ENCODE results near the gene CCDC57.

Gene CCDC57

GRCh38 chr17:82161216-82161615 lies 51.4 kb downstream of the CCDC57 start:
- Histone ChIP-seq H3K9ac (ENCODE audit: low read depth, low read length) (no peak overlapping the region), H3K9me3 (ENCODE audit: insufficient read depth, low read length, severe bottlenecking) (no peaks in the 10 kb centered on the region), H3K4me2 (ENCODE audit: insufficient read depth, low read length) (no peak overlapping the region), H3K36me3 (ENCODE audit: insufficient read depth, low read length) (peaks cover 68% of the 10 kb centered on the region), H4K20me1 (ENCODE audit: insufficient read depth, low read length) (no peaks in the 10 kb centered on the region), H2AFZ (ENCODE audit: low read depth, low read length) (no peak overlapping the region), H3K27ac (ENCODE audit: low read length) (no peak overlapping the region), H3K4me1 (ENCODE audit: insufficient read depth, low read length) (no peaks in the 10 kb centered on the region), H3K79me2 (ENCODE audit: insufficient read depth, low read length) (no peaks in the 10 kb centered on the region), H3K27me3 (ENCODE audit: insufficient read depth, low read length, poor library complexity) (no peaks in the 10 kb centered on the region), H3K4me3 (ENCODE audit: low read depth in 1 of 2, low read length in 2 of 2) (no peak overlapping the region)
- no peak for ATAC-seq (ENCODE audit: insufficient read depth, low read depth)
- DNase-seq: no peak
- TF ChIP-seq EZH2 (IDR thresholded peaks at IDR 0.05; ENCODE audit: borderline replicate concordance, low read depth, low read length, severe bottlenecking) (no peak), CTCF (IDR thresholded peaks at IDR 0.05; ENCODE audit: borderline replicate concordance, extremely low read depth, low read length, poor library complexity, severe bottlenecking) (no peak)

GRCh38 chr17:82160075-82160474 lies 52.6 kb downstream of the CCDC57 start:
- Histone ChIP-seq H3K4me3 (ENCODE audit: low read depth in 1 of 2, low read length in 2 of 2) (no peak overlapping the region), H3K27ac (ENCODE audit: low read length) (no peak overlapping the region), H2AFZ (ENCODE audit: low read depth, low read length) (no peak overlapping the region), H3K9me3 (ENCODE audit: insufficient read depth, low read length, severe bottlenecking) (no peaks in the 10 kb centered on the region), H4K20me1 (ENCODE audit: insufficient read depth, low read length) (no peaks in the 10 kb centered on the region), H3K4me2 (ENCODE audit: insufficient read depth, low read length) (no peak overlapping the region), H3K36me3 (ENCODE audit: insufficient read depth, low read length) (peaks cover 64% of the 10 kb centered on the region), H3K4me1 (ENCODE audit: insufficient read depth, low read length) (no peaks in the 10 kb centered on the region), H3K27me3 (ENCODE audit: insufficient read depth, low read length, poor library complexity) (no peaks in the 10 kb centered on the region), H3K79me2 (ENCODE audit: insufficient read depth, low read length) (no peaks in the 10 kb centered on the region), H3K9ac (ENCODE audit: low read depth, low read length) (no peak overlapping the region)
- DNase-seq (no peak), ATAC-seq (ENCODE audit: insufficient read depth, low read depth) (no peak)
- TF ChIP-seq EZH2 (IDR thresholded peaks at IDR 0.05; ENCODE audit: borderline replicate concordance, low read depth, low read length, severe bottlenecking) (no peak), CTCF (IDR thresholded peaks at IDR 0.05; ENCODE audit: borderline replicate concordance, extremely low read depth, low read length, poor library complexity, severe bottlenecking) (no peak)

- Histone ChIP-seq H3K9ac (ENCODE audit: low read depth, low read length) (no peak overlapping the region), H2AFZ (ENCODE audit: low read depth, low read length) (no peak overlapping the region), H3K27ac (ENCODE audit: low read length) (no peak overlapping the region), H4K20me1 (ENCODE audit: insufficient read depth, low read length) (no peaks in the 10 kb centered on the region), H3K79me2 (ENCODE audit: insufficient read depth, low read length) (no peaks in the 10 kb centered on the region), H3K4me3 (ENCODE audit: low read depth in 1 of 2, low read length in 2 of 2) (no peak overlapping the region), H3K4me1 (ENCODE audit: insufficient read depth, low read length) (no peaks in the 10 kb centered on the region), H3K36me3 (ENCODE audit: insufficient read depth, low read length) (peaks cover 73% of the 10 kb centered on the region), H3K27me3 (ENCODE audit: insufficient read depth, low read length, poor library complexity) (no peaks in the 10 kb centered on the region), H3K9me3 (ENCODE audit: insufficient read depth, low read length, severe bottlenecking) (no peaks in the 10 kb centered on the region), H3K4me2 (ENCODE audit: insufficient read depth, low read length) (no peak overlapping the region)
- ATAC-seq (ENCODE audit: insufficient read depth, low read depth): no peak
- TF ChIP-seq CTCF (IDR thresholded peaks at IDR 0.05; ENCODE audit: borderline replicate concordance, extremely low read depth, low read length, poor library complexity, severe bottlenecking) (no peak), EZH2 (IDR thresholded peaks at IDR 0.05; ENCODE audit: borderline replicate concordance, low read depth, low read length, severe bottlenecking) (no peak)
- no peak for DNase-seq
Observed at GRCh38 chr17:82158825-82159224, 53.8 kb downstream of the CCDC57 start.
